Stimulated activated naive CD8-positive, alpha-beta T cell treated with anti-CD3 and anti-CD28 coated beads, Interleukin-15, Interleukin-2, amounts not matched to agents 100 U/mL and 50 U/mL, for 24 hours (primary cell): ENCODE data around the gene SP1.
A peak's percentile ranks its signal among the peaks of the same experiment; 100 is the strongest.
"Not testable (repeated sequence)": the region's sequence is repeated elsewhere in the genome, so short reads cannot be mapped to it uniquely, and the experiment has no call there.

Experiments used
- ATAC-seq: fragments of 150-1000 bp; cut with Tn5 transposase; one replicate; pipeline ENCODE4 v1.10.0; 2021
- DNase-seq: peaks from one replicate; pipeline ENCODE4 v3.0.0; 2021

Gene SP1

DNA sequence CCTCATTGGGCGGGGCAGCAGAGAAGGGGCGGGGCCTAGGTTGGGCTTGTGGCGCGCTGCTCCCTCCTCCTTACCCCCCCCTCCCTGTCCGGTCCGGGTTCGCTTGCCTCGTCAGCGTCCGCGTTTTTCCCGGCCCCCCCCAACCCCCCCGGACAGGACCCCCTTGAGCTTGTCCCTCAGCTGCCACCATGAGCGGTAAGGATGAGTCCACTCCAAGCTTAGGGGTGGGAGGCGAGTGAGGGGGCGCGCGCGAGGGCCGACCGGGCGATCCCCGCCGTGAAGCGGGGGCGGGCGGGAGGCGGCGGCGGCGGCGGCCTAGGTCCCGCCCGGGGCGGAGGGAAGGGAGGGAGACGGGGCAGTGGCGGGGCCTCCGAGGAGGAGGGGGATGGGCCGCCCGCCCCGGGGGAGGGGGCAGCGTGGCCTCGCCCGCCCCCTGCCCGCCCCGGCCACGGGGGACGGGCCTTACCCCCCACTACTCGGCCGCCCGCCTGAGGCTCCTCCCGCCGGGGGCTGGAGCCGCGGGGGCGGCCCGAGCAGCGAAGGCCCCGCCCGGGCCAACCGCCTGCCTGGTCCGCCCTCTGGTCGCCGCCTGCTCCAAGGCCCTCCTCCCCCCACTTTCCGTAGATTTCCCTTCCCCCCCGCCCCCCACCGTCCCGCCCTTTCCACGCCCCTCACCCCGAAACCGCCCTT lies at the start of gene SP1:
TSS of gene SP1 (plus strand) at position 73 of the 690 bp plus-strand sequence. CDS start at position 189, 116 bp downstream.
- ATAC-seq: peak; percentile 51
- peak; percentile 99 for DNase-seq

DNA sequence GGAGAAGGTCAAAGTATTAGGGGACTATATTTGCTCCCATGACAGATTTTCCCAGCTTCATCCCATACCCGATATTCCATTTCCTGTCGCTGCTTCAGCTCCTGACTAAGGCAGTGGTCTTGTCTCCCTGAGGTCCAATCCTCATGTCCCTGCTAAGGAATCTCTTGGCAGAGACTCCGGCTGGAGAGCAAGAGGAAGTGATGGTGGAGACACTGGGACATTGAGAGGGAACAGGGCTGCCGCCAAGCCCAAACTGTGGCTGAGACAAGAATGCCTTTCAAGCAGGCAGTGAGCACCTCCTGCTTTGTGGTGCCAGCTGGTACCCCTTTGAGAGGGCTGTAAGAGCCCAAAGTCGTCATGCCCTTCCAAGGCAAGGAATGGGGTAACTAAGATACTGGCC lies 49.3 kb upstream of the SP1 start:
- DNase-seq: no peak
- ATAC-seq: no peak

DNA sequence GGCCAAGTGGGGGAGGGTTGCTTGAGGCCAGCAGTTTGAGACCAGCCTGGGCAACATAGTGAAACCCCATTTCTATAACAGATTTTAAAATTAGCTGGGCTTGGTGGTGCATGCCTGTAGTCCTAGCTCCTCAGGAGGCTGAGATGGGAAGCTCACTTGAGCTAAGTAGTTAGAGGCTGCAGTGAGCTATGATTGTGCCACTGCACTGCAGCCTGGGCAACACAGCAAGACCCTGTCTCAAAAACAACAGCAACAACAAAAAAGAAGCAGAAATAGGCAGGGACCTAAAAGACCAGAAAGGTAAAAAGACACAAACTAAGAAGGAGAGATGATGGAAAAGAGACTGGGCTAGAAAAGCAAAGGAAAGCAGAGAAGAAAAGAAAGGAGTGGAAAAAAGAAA lies 47.6 kb upstream of the SP1 start:
- ATAC-seq, DNase-seq: not testable (repeated sequence)

DNA sequence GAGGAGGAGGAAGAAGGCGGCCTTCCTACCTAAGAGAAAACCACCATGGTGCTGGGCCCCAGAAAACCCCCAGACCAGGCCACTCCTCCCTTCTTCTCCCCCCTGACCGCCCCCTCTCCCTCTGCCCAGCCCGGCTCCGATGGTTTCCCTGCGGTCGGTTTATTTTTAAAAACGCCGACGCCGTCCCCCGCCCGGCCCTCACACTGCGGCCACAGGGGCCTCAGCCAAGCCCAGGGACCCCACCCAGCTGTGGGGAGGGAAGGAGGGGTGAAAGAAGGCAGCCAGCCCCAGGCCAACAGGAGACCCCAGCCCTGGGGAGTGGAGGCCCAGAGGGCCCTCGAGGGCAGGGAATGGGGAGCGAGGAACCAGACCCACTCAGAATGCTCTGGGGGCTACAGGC lies 47.2 kb upstream of the SP1 start:
- ATAC-seq (no peak), DNase-seq (no peak)

DNA sequence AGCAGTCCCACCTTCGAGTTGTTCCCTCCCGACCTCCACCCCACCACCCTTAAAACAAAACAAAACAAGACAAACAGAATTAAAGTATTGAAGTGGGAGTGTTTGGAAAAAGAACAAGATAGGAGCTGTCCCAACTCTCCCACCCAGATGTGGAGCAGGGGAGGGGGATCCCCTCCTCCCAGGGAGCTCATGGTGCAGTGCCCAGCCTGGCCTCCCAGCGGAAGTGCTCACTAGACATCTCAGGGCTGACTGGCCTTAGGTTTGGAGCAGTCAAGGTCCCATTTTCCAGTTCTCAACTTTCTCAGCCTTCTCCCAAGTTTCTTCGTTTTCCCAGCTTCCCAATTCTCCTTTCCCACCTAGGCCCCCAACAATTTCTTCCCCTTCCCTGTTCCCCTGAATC lies 46.7 kb upstream of the SP1 start:
- ATAC-seq (no peak), DNase-seq (no peak)

DNA sequence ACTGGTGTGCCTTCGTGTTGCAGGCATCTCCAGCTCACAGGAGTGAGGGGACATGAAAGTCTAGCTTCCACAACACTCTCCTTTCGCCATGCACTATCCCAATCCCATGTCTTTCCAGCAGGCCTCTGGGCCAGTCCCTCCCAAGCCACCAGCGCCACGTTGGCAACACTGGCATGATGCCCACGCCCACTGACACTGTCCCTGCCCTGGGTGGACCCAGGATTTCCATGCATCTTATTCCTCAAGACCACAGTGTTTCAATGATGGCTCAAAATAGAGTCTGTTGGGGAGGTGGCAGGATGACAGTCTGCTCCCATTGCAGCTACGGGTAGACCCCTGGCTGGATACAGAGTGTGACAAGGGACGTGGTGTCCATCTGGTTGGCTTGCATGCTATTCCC lies 46.1 kb upstream of the SP1 start:
- DNase-seq (no peak), ATAC-seq (no peak)

DNA sequence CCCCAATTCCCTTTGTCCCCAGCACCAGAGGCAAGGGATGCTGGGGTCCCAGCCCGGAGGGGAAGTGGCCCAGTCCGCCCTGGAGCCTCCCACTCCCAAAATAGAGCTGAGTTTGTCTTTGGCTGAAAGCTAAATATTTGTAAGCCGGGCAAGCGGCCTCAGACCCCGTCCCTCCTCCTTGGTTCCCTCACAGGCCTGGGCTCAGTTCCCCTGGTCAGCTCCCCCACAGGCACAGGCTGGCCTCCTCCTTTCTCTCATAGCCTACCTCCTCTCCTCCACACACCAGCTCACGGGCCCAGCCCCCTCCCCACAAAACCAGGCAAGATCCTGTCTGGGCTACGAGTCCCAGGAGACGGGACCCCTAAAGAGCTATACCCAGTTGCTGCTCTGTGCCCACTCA lies 45.2 kb upstream of the SP1 start:
- ATAC-seq (no peak), DNase-seq (no peak)

DNA sequence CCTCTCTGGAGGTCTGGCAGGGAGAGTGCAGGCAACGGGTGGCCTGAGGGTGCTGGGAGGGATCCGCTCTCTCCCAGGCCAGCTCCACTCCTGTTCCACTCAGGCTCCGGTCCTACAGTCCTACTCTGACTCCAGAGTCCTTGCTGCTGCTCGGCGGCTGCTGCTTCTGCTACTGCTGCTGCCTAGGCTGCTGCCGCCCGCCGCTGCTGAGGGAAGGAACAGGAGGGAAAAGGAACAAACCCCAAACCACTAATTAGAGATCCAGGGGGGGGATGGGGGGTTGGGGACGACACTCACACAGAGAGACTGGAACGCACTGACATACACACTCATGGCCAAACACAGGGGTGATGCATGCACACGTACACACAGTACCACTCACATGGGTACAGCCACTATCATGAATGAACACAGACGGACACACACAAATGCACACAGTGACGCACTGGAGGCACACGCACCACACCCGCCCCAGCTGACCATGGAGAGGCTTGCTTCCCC lies 43.7 kb upstream of the SP1 start, which contains the start of gene SP7:
TSS of gene SP7 (minus strand) at position 174 of the 501 bp plus-strand sequence. CDS start 708 bp downstream, outside the sequence.
- DNase-seq (no peak), ATAC-seq (no peak)

DNA sequence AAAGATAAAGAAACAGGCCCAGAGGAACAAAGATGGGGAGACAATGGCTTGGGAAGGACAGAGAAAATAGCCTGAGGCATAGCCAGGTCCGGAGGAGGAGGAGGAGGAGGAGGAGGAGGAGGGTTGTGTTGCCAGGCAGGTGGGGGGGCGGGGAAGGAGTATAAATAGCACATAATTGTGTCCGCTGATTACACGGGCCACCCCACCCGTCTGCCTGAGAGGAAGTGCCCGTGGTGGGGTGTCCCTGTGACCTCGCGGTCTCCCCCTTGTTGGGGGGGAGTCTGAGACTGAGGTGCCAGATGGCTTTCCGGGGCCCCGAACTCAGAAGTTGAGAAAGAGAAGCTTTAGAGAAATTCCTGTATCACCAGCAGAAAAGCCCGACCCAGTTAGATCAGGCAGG lies 42.0 kb upstream of the SP1 start:
- DNase-seq: no peak

DNA sequence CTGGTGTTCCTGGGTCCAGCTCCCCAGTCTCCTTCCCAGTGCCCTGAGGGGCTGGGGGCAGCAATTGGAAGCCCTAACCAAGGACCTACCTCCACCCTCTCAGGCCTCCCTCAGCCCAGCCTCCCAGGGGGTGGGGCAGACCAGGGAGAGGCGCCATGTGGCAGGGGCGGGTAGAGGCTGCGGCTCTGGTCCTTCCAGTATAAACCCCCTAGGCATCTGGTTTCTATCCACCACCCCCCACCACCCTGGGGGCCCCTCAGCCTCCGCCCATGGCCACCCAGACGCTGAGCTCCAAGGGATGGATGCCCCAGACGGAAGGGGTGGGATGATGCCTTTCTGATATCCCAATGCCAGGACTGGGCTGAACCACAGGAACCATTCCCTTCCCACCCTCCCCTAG lies 41.1 kb upstream of the SP1 start:
- ATAC-seq (no peak), DNase-seq (no peak)

More for the DNA sequence above, 42.0 kb upstream of the SP1 start:
- no peak for ATAC-seq

DNA sequence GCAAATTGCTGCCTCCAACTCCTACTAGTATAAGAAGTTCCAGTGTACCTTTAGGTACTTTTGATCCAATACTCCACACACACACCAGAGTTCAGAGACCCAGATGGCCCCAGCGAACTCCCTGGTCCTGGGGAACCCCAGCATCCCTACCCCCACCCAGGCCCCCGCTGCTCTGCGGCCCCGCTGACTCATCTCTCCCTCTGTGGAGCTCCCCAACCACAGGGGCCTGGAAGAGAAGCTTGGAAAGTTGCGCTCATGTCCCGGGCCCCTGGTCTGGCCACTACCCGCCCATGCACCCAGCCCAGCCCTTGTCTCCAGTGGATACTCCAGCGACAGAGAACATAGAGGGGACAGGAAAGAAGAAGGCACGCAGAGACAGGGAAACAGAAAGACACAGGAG lies 39.6 kb upstream of the SP1 start:
- ATAC-seq (peak; percentile 58), DNase-seq (peak; percentile 46)

DNA sequence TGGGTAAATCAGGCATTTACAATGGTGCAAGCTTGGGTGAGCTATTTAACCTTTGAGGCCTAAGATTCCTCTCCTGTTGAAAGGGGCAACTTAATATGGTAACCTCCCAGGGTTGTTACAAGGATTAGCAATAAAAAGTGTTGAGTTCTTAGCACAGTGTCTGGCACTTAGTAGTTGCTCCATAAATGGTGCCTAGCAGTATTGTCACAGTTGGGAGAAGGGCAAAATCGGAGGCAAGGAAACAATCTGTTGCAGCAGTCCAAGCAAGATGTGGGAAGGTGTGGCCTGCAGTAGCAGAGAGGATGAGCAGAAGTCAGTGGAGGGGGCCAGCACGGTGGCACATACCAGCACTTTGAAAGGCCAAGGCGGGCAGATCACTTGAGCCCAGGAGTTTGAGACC lies 36.5 kb upstream of the SP1 start:
- ATAC-seq (no peak), DNase-seq (no peak)

DNA sequence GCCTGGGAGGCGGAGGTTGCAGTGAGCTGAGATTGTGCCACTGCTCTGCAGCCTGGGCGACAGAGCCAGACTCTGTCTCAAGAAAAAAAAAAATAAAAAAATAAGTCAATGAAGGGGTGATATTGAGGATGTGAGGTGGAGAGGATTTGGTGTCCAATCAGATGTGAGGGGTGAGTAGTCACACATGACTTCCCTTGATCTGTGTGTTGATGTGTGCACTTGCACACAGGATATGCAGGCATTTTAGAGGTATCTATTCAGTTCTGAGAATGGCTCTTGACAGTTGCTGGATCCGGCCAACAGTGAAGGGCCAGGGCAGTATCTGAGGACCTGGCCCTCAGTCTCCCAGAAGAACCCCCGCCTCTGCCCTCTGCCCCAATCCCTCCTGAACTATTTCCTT lies 36.0 kb upstream of the SP1 start:
- ATAC-seq (no peak), DNase-seq (no peak)

DNA sequence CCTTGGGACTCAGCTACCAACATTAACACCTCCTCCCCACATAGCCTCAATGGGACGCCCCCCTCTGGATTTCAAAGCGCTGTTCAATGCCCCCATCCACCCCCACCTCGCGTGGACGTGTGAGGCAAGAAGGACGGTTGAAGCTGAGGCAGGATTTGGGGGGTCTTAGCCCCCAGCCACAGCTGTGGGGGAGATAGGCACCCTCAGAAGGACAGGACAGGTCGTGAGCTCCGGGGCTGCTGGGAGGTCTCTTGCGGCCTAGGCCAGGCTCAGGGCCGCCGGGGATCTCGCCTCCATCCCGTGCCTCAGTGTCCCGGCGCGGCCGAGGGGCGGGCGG lies 35.5 kb upstream of the SP1 start:
- DNase-seq (peak; percentile 18), ATAC-seq (no peak)

DNA sequence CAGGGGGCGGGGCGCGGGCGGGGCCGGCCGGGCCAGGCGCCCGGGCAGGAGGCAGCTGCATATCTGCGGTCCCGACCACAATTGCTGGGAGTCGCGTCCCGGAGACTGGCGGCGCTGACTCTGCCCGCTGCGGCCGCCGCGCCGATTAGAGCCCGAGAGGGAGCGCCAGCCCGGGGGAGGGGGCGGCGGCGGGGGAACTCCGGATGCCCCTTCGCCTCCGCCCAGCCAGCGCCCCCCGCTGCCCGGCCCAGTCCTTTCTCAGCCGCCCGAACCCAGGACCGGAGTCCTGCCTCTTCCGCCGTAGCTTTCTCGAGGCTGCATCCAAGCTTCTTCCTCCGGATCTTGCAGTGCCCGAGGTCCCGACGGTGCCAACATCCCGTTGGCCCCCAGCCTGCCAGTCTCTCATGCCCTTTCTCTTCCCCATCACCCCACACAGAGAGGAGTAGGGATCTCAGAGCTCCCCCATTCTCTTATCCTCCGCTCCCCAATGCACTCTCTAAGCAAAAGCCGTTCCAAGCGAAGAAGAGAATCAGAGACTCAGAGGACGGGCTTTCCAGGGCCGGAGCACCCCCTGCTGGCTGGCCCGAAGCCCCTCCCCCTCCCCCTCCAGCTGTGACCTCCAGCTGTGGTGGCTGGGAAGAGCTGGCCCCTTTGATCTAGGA lies 35.0 kb upstream of the SP1 start:
- ATAC-seq: peak; percentile 81
- peak; percentile 85 for DNase-seq

DNA sequence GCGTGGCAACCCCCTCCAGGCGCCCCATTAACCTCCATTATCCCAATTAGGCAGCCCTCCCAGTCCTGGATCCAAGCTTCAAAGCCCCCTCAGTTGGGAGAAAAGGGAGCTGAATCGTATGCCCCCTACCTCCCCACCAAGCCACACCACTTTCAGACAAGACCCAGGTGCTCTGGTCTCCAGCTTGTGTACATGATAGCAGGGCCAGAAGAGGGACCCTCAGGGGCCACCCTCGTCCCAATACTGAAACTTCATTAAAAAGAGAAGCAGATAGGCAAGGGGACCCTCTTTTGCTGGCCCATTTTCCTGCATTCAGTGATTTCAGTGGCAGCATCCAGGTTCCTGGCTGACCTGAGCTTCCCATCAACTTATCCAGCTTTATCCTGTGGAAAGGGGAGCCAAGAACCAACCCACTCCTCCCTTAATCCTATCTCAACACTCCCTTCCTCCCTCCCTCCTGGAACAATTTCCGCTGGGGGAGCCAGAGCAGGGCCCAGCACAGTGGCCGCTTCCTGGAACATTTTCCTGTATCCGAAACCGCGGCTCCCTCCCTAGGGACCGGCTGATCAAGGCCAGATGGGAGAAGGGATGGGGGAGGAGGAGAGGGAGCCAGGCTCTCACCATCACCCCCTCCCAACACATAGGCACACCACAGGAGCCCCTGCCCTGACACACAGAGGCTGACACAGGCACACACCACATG lies 34.3 kb upstream of the SP1 start:
- ATAC-seq: no peak
- no peak for DNase-seq

DNA sequence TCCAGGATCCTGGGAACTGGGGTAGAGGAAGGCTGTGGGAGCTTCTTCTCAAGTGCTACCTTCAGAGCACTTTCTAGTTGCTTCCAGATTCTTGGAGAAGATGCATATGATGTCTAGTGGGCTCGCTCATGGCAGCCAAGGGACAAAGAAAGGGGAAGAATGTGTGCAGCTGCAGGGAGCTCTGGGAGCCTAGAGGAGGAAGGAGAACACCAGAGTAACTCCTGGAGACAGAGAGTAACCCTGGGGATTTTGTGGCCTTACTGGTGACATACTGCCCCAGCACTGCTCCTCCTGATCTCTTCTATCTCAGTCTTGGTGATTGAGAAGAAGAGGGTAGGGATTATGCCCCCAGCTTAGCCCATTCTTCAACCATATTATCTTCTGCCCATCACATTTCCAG lies 33.5 kb upstream of the SP1 start:
- ATAC-seq (no peak), DNase-seq (no peak)

DNA sequence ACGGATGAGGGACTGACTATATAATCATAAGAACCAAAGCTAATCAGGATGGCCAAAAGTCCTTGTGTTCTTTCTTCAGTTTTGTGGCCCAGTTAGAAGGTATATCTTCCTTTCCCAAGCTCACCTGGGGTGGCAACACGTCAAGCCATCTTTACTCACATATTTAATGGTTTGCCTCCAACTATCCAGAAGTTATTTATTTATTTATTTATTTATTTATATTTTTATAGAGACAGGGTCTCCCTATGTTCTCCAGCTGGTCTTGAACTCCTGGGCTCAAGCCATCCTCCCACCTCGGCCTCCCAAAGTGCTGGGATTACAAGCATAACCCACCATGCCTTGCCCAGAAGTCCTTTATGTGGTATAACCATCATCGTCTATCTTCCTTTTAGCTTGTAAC lies 32.1 kb upstream of the SP1 start:
- DNase-seq: no peak
- no peak for ATAC-seq

DNA sequence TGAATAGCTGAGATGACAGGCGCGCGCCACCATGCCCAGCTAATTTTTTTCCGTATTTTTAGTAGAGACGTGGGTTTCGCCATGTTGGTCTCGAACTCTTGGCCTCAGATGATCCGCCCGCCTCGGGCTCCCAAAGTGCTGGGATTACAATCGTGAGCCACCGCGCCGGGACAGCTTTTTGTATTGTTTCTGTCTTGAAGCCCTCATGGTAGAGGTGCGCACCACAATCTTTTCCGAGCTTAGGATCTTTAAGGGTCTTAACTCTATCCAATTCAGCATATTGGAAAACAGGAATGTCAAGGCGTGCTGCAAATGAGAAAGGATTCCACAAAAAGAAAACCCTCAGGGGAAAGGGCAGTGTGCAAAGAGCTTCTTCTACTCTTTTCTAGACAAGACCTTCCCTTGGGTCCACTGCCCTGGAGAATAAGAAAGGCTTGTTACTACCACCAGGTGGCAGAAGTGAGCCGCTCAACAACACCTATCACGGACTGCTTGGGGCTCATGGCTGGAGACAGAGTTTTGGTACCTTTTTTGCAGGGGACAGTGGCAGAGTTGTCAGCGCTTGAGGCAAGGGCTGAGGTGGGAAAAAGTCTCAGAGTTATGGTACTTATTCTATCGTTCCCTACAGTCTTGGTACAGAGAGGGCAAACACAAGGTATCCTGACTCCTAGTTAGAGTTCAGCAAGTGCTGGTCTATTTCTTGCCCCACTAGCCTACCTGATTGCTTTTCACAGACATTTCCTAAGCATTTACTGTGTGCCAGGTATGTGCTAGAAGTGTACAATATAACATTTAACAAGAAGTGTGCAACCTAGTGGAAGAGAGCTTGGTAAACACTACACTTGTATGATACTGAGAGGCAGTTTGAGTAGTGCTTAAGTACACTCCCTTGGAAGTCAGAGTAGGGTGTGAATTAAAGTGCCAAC lies 27.4 kb upstream of the SP1 start:
- DNase-seq: peak; percentile 82
- ATAC-seq: peak; percentile 95

DNA sequence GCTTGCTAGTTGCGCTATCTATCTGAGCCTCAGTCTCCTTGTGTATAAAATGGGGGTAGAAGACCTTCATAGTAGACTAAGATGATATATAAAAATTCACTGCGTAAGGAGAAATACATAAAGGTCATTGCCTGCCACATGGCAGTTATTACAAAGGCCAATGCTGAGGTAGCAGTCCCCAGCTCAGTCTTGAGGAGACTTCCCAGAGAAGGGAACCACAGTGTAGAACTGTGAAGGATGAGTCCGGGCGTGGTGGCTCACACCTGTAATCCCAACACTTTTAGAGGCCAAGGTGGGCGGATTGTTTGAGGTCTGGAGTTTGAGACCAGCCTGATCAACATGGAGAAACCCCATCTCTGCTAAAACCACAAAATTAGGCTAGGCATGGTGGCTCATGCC lies 26.7 kb upstream of the SP1 start:
- ATAC-seq (no peak), DNase-seq (no peak)

DNA sequence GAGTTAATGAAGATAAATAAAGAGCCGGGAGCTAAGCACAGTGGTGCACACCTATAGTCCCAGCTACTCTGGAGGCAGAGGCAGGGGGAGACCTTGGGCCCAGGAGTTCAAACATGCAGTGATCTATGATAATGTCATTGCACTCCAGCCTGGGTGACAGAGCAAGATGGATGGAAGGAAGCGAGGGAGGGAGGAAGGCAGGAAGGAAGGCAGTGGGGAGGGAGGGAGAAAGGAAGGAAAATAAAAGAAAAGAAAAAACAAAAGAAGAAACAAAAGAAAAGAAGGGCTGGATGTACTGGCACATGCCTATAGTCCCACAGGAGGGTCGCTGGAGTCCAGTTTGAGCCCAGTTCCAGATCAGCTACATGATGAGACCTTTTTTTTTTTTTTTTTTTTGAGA lies 24.9 kb upstream of the SP1 start:
- ATAC-seq: no peak
- no peak for DNase-seq

DNA sequence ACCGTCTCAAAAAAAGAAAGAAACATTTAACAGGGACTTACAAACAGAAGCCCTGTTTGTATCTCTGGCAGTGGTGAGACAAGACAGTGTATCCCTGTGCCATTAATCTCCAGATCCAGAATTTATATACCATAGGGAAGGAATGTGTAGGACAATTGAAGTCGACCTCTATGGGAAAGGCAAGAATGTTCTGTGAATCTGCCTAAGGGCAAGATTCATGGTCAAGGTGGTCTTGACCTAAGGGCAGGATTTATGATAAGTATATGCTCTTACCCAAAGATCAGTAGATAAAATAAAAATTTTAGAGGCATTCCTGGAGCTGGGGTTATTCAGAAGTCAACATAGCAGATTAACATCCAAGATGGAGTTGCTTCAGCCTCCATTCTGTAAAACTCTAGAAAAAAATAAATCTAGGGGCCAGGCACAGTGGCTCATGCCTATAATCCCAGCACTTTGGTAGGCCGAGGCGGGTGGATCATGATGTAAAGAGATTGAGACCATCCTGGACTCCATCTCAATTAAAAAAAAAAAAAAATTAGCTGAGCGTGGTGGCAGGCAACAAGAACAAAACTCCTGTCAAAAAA lies 21.0 kb upstream of the SP1 start:
- DNase-seq (no peak), ATAC-seq (no peak)
